Panc1 (cell line): ENCODE data around the gene TRPM1.

ENCODE experiments used
- POLR2AphosphoS5 ChIP-seq: IDR thresholded peaks from 2 replicates; pipeline ENCODE4 v1.6.1; 2012; ENCODE audit warnings: mild to moderate bottlenecking, low read depth, low read length, moderate library complexity
- SIN3A ChIP-seq: IDR thresholded peaks from 2 replicates; pipeline ENCODE4 v1.6.1; 2012; ENCODE audit warnings: low read depth, mild to moderate bottlenecking, low read length, moderate library complexity, borderline replicate concordance; ENCODE audit not compliant: insufficient read depth
- TF ChIP-seq, protein P1 (sequence below): fragments of 450-650 bp; IDR thresholded peaks from 2 replicates; pipeline ENCODE4 v1.5.1; 2017; ENCODE audit warnings: mild to moderate bottlenecking

DNA sequence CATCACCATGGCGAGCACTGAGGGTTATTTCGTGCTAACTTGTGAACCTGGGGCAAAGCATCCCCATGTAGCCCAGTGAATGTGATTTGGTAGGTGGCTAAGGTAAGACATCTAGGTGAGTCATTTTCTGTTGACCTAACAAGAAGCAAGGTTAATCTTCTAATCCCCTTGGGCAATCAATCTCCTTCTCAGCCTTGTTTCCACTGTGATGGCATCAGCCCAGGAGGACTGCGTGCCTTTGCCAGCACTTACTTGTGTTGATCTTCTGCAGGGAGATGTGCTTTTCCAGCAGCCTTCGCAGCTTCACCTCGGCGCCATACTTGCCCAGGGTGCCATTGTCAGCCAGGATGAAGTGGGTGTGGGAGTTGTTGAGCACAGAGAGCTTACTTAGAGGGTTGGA is 35.7 kb downstream of the TRPM1 start:
- TF ChIP-seq, protein P1, sequence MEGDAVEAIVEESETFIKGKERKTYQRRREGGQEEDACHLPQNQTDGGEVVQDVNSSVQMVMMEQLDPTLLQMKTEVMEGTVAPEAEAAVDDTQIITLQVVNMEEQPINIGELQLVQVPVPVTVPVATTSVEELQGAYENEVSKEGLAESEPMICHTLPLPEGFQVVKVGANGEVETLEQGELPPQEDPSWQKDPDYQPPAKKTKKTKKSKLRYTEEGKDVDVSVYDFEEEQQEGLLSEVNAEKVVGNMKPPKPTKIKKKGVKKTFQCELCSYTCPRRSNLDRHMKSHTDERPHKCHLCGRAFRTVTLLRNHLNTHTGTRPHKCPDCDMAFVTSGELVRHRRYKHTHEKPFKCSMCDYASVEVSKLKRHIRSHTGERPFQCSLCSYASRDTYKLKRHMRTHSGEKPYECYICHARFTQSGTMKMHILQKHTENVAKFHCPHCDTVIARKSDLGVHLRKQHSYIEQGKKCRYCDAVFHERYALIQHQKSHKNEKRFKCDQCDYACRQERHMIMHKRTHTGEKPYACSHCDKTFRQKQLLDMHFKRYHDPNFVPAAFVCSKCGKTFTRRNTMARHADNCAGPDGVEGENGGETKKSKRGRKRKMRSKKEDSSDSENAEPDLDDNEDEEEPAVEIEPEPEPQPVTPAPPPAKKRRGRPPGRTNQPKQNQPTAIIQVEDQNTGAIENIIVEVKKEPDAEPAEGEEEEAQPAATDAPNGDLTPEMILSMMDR, result no peak
- TF ChIP-seq POLR2AphosphoS5 (no peak), SIN3A (no peak)
